ENCODE measurements around the gene KLHL7.
"Not testable (repeated sequence)": the region's sequence is repeated elsewhere in the genome, so short reads cannot be mapped to it uniquely, and the experiment has no call there.

The KLHL7 gene

DNA sequence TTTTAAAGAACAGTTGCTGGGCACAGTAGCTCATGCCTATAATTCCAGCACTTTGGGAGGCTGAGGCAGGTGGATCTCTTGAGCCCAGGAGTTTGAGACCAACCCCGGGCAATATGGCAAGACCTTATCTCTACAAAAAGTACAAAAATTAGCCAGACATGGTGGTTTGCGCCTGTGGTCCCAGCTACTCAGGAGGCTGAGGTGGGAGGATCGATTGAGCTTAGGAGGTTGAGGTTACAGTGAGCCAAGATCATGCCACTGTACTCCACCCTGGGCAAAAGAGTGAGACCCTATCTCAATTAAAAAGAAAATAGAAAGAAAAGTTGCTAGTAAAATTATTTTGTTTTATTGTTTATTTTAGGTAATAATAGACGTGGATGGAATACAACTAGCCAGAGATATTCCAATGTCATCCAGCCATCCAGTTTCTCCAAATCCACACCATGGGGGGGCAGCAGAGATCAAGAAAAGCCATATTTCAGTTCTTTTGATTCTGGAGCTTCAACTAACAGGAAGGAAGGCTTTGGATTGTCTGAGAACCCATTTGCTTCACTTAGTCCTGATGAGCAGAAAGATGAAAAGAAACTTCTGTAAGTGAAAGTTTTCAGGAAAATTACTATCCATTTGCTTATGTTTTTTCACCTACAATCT, 79.2 kb downstream of the KLHL7 start:
- H3K4me3 ChIP-seq (ENCODE audit: low read depth, low read length), result no peak overlapping the region
- TF ChIP-seq, protein P1, sequence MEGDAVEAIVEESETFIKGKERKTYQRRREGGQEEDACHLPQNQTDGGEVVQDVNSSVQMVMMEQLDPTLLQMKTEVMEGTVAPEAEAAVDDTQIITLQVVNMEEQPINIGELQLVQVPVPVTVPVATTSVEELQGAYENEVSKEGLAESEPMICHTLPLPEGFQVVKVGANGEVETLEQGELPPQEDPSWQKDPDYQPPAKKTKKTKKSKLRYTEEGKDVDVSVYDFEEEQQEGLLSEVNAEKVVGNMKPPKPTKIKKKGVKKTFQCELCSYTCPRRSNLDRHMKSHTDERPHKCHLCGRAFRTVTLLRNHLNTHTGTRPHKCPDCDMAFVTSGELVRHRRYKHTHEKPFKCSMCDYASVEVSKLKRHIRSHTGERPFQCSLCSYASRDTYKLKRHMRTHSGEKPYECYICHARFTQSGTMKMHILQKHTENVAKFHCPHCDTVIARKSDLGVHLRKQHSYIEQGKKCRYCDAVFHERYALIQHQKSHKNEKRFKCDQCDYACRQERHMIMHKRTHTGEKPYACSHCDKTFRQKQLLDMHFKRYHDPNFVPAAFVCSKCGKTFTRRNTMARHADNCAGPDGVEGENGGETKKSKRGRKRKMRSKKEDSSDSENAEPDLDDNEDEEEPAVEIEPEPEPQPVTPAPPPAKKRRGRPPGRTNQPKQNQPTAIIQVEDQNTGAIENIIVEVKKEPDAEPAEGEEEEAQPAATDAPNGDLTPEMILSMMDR (IDR thresholded peaks at IDR 0.05; ENCODE audit: insufficient read depth, low read depth, low read length, missing control alignments), result peak; percentile 34
- DNase-seq (ENCODE audit: low read depth), result peak; percentile 30

GRCh38 chr7:23185980-23186379, 80.4 kb downstream of the KLHL7 start:
- H3K4me3 ChIP-seq (ENCODE audit: low read depth, low read length), result no peak overlapping the region
- DNase-seq (ENCODE audit: low read depth), result no peak
- TF ChIP-seq, protein P1 (IDR thresholded peaks at IDR 0.05; ENCODE audit: insufficient read depth, low read depth, low read length, missing control alignments), result no peak

DNA sequence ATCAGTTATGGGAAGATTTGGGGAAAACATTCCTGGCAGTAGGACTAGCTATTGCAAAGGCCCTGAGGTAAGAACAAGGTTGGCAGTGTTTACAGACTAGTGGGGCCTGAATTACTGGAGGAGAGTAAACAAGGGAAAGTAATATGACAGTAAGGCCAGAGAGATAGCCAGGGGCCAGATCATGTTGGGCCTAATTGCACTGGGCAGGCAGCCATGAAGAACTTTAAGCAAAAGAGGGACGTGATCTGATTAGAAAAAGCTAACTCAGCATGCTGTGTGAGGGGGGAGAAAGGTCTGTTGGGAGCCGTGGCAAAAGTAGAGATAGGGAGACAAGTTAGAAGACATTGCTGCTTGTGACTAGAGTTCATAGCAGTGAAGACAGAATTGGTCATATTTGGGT, 85.4 kb downstream of the KLHL7 start:
- TF ChIP-seq, protein P1 (IDR thresholded peaks at IDR 0.05; ENCODE audit: insufficient read depth, low read depth, low read length, missing control alignments), result no peak
- no peak overlapping the region for H3K4me3 ChIP-seq (ENCODE audit: low read depth, low read length)
- no peak for DNase-seq (ENCODE audit: low read depth)

DNA sequence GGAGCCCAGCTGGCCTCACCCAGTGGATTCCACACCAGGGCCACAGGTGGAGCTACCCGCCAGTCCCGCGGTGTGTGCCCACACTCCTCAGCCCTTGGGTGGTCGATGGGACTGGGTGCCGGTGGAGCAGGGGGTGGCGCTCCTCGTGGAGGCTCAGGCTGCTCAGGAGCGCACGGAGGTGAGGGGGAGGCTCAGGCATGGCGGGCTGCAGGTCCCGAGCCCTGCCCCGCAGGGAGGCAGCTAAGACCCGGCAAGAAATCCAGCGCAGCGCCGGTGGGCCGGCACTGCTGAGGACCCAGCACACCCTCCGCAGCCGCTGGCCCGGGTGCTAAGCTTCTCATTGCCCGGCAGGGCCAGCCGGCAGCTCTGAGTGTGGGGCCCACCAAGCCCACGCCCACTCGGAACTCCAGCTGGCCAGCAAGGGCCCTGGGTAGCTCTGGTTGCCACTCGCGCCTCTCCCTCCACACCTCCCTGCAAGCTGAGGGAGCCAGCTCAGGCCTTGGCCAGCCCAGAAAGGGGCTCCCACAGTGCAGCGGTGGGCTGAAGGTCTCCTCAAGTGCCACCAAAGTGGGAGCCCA, 88.2 kb downstream of the KLHL7 start:
- H3K4me3 ChIP-seq (ENCODE audit: low read depth, low read length); DNase-seq (ENCODE audit: low read depth): not testable (repeated sequence)

DNA sequence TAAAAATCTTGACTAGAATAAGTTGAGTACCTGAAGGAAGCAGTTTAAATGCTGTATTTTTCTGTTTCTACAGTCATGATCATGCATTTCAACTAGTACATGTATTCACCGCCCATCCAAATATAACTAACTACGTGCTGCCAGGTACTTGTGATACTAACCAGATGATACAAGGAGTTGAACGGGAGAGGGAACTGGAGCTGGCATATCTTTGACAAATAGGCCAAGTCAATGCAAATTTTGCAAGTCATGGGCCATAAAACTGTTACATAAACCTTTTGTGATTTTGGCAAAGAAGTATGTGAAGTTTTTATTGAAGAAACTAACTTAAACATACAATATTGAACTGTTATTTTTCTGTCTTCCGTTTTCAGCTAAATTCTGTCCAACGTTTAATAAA, 90.7 kb downstream of the KLHL7 start:
- TF ChIP-seq, protein P1 (IDR thresholded peaks at IDR 0.05; ENCODE audit: insufficient read depth, low read depth, low read length, missing control alignments), result no peak
- no peak overlapping the region for H3K4me3 ChIP-seq (ENCODE audit: low read depth, low read length)
- DNase-seq (ENCODE audit: low read depth), result no peak

DNA sequence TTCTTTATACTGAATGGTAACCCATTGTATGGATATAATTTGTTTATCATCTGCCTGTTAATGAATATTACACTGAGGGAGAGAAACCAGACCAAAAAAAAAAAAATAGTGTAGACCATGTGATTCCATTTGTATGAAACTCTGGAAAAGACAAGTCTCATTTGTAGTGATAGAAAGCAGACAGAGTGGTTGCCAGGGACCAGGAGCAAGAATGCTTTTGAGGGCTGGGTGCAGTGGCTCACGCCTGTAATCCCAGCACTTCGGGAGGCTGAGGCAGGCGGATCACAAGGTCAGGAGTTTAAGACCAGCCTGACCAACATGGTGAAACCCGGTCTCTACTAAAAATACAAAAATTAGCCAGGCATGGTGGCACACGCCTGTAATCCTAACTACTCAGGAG, 92.2 kb downstream of the KLHL7 start:
- H3K4me3 ChIP-seq (ENCODE audit: low read depth, low read length), result not testable (repeated sequence)

DNA sequence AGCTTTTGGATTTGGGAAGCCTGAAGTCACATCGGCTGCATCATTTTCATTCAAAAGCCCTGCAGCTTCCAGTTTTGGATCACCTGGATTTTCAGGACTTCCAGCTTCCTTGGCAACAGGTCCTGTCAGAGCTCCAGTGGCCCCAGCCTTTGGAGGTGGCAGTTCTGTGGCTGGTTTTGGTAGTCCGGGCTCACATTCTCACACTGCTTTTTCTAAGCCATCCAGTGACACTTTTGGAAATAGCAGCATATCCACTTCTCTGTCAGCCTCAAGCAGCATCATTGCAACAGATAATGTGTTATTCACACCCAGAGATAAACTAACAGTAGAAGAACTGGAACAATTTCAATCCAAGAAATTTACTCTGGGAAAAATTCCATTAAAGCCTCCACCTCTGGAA, 94.7 kb downstream of the KLHL7 start:
- TF ChIP-seq, protein P1 (IDR thresholded peaks at IDR 0.05; ENCODE audit: insufficient read depth, low read depth, low read length, missing control alignments), result no peak
- DNase-seq (ENCODE audit: low read depth), result no peak
- H3K4me3 ChIP-seq (ENCODE audit: low read depth, low read length), result no peak overlapping the region

More for the DNA sequence above, 92.2 kb downstream of the KLHL7 start:
- DNase-seq (ENCODE audit: low read depth), result not testable (repeated sequence)

- no peak for DNase-seq (ENCODE audit: low read depth)
- TF ChIP-seq, protein P1 (IDR thresholded peaks at IDR 0.05; ENCODE audit: insufficient read depth, low read depth, low read length, missing control alignments), result no peak
- H3K4me3 ChIP-seq (ENCODE audit: low read depth, low read length), result no peak overlapping the region
Observed at GRCh38 chr7:23204241-23204640, 98.7 kb downstream of the KLHL7 start.
